ENCODE data around the gene HLF.

GRCh38 chr17:55267777-55268648, 3.3 kb downstream of the HLF start:
- TF ChIP-seq POLR2AphosphoS5 (IDR thresholded peaks at IDR 0.05; ENCODE audit: low read depth, low read length) (no peak), POLR2A (IDR thresholded peaks at IDR 0.05; ENCODE audit: low read depth, low read length) (no peak), TAF1 (IDR thresholded peaks at IDR 0.05; ENCODE audit: low read depth, low read length) (no peak)
